DOHH2 (cell line): ENCODE data around the gene TMEM45A.

Experiments used
- CTCF ChIP-seq: fragments of 200-600 bp; sonication (generic); IDR thresholded peaks from one replicate; pipeline ENCODE4 v1.5.1; 2014; ENCODE audit warnings: antibody characterized with exemption, mild to moderate bottlenecking, low read depth, low read length; ENCODE audit not compliant: poor library complexity, severe bottlenecking
- EZH2phosphoT487 ChIP-seq: fragments of 200-600 bp; sonication (generic); IDR thresholded peaks from 2 replicates; pipeline ENCODE4 v1.6.1; 2017; ENCODE audit warnings: borderline replicate concordance, mild to moderate bottlenecking, antibody characterized with exemption, low read length, moderate library complexity, mixed read lengths

DNA sequence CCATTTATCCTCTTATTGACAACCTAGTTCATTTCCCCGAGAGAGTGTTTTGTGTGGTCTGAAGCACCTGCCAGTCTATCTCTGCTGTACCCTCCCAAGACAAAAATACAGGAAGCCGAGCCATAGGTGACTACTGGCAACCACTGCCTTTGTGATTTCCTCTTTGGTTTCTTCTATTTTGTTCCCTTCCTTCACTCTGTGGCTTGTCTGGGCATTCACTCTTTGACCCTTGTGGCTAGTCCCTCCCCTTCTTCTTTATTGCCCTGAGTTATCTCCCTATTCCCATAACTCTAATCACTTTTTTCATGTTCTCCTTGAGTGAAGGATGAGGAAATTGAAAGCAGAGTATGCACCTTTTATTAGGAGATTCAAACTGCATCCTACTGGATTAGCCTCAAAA is 116.9 kb downstream of the TMEM45A start, which contains the start of gene ADGRG7:
- TF ChIP-seq CTCF (no peak), EZH2phosphoT487 (no peak)
